ENCODE measurements around the gene OGFOD3. TPM values are rescaled to one million over a fixed set of nuclear protein-coding genes. Genes with fewer than 3 reads are reported as not detected.
"Not testable (repeated sequence)": the region's sequence is repeated elsewhere in the genome, so short reads cannot be mapped to it uniquely, and the experiment has no call there.

OGFOD3 gene
- total and polyA plus RNA-seq, 7 donors, result 6.0 to 28.2 (median 19.3) TPM

GRCh38 chr17:82380860-82381702 is 37.3 kb downstream of the OGFOD3 start:
- 41 to 64% methylated on average over 23 of the region's 23 CpGs for WGBS, 2 donors
- intact Hi-C loops (cut with DNase I), result no loop called here
- TF ChIP-seq POLR2A (IDR thresholded peaks at IDR 0.05) (no peak), EP300 (IDR thresholded peaks at IDR 0.05) (no peak), CTCF (IDR thresholded peaks at IDR 0.05) (no peak), POLR2AphosphoS5 (IDR thresholded peaks at IDR 0.05) (no peak)
- no peak overlapping the region for H3K27ac ChIP-seq
- peak overlapping the region in 1 of 4 donors; percentile 5 for H3K4me3 ChIP-seq
- H3K4me1 ChIP-seq, result peaks cover 0 to 12% (median 10%) of the 10 kb centered on the region in 4 donors
- H3K36me3 ChIP-seq, result no peaks in the 10 kb centered on the region
- no peaks in the 10 kb centered on the region for H3K9me3 ChIP-seq
- peaks cover 18 to 81% (median 59%) of the 10 kb centered on the region in 3 donors for H3K27me3 ChIP-seq
- no peak for DNase-seq

- no peak overlapping the region for H3K4me3 ChIP-seq
- TF ChIP-seq EP300 (IDR thresholded peaks at IDR 0.05) (no peak), POLR2AphosphoS5 (IDR thresholded peaks at IDR 0.05) (no peak), CTCF (IDR thresholded peaks at IDR 0.05) (no peak), POLR2A (IDR thresholded peaks at IDR 0.05) (no peak)
- no peaks in the 10 kb centered on the region for H3K4me1 ChIP-seq
- intact Hi-C loops (cut with DNase I), result no loop called here
- 57 to 74% methylated on average over 10 of the region's 10 CpGs for WGBS, 2 donors
- peaks cover 18 to 81% (median 61%) of the 10 kb centered on the region in 3 donors for H3K27me3 ChIP-seq
- no peaks in the 10 kb centered on the region for H3K36me3 ChIP-seq
- no peak overlapping the region for H3K27ac ChIP-seq
- no peaks in the 10 kb centered on the region for H3K9me3 ChIP-seq
- DNase-seq, result no peak
These were observed 39.7 kb downstream of the OGFOD3 start for GRCh38 chr17:82378741-82379021.

- Histone ChIP-seq H3K9me3 (no peaks in the 10 kb centered on the region), H3K36me3 (no peaks in the 10 kb centered on the region), H3K4me3 (no peak overlapping the region), H3K27me3 (peaks cover 16 to 83% (median 57%) of the 10 kb centered on the region in 3 donors), H3K27ac (no peak overlapping the region), H3K4me1 (no peaks in the 10 kb centered on the region)
- intact Hi-C loops (cut with DNase I), result no loop called here
- TF ChIP-seq CTCF (IDR thresholded peaks at IDR 0.05) (no peak), POLR2A (IDR thresholded peaks at IDR 0.05) (no peak), EP300 (IDR thresholded peaks at IDR 0.05) (no peak), POLR2AphosphoS5 (IDR thresholded peaks at IDR 0.05) (no peak)
- 78 to 80% methylated on average over 31 of the region's 31 CpGs for WGBS, 2 donors
- no peak for DNase-seq
These were observed 40.3 kb downstream of the OGFOD3 start for GRCh38 chr17:82377924-82378740.

GRCh38 chr17:82377294-82377693 is 41.1 kb downstream of the OGFOD3 start:
- peaks cover 18 to 83% (median 54%) of the 10 kb centered on the region in 3 donors for H3K27me3 ChIP-seq
- H3K36me3 ChIP-seq; intact Hi-C loops (cut with DNase I); H3K27ac ChIP-seq; DNase-seq; H3K9me3 ChIP-seq; H3K4me1 ChIP-seq; H3K4me3 ChIP-seq: not testable (repeated sequence)
- WGBS, 2 donors, result 47 to 59% methylated on average over 3 of the region's 5 CpGs

- Histone ChIP-seq H3K9me3 (no peaks in the 10 kb centered on the region), H3K4me1 (peaks cover 0 to 11% (median 9%) of the 10 kb centered on the region in 4 donors), H3K27ac (no peak overlapping the region), H3K36me3 (no peaks in the 10 kb centered on the region), H3K27me3 (peaks cover 29 to 84% (median 64%) of the 10 kb centered on the region in 3 donors), H3K4me3 (no peak overlapping the region)
- intact Hi-C loops (cut with DNase I), result no loop called here
- WGBS, 2 donors, result 68 to 78% methylated on average over 16 of the region's 16 CpGs
- TF ChIP-seq EP300 (IDR thresholded peaks at IDR 0.05) (no peak), CTCF (IDR thresholded peaks at IDR 0.05) (no peak), POLR2A (IDR thresholded peaks at IDR 0.05) (no peak), POLR2AphosphoS5 (IDR thresholded peaks at IDR 0.05) (no peak)
- DNase-seq, result no peak
These were observed 42.2 kb downstream of the OGFOD3 start for GRCh38 chr17:82376042-82376730.
